NCI-H2171 treated with DMSO at 0.1 percent for 48 hours (cell line): Measurements from ENCODE around the gene AIP.

Source experiments
- DNase-seq: peaks from one replicate; lab custom pipeline; 2025; lab: John Stamatoyannopoulos, UW

The AIP gene

DNA sequence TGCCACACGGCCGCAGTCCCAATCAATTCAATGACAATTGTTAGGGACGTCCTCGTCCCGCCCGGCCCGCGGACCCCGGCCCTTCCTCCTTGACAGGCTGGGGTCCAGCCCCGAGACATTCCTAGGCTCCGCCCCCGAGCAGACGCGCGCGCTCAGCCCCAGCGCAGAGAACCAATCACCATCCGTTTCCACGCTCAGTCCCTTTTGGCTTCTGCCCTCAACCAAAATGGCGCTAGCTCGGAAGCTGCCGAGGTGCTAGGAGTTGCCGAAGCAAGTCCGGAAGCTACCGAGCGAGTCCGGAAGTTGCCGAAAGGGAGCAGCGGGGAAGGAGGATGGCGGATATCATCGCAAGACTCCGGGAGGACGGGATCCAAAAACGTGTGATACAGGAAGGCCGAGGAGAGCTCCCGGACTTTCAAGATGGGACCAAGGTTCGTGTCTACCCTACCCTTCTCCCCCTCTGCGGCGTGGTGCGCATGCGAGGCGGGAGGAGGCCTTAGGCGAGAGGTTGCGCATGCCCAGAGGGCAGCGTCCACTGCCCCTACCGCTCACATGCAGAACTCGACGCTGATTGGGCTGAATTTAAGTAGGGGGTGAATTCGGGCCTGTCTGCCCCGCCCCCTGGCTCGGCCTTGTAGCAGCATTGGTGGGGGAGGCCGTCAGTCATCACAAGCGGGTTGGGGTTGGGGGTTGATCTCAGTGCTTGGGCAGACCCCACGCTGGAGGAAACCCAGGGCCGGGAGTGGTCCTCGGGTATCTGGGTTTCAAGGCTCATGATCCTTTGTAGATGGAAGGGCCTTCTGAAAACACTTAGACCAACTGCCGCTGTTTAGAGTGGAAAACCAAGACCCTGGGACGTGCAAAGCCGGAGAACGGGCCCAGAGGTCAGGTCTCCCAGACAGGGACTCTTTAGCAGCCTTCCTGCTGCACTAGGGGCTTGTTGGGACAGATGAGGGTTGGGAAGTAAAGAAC is at the start of gene AIP:
Gene AIP, plus strand, starts transcription at position 200 of the 972 bp plus-strand sequence. Its CDS starts 133 bp downstream, at position 333.
- DNase-seq, result peak; percentile 99

DNA sequence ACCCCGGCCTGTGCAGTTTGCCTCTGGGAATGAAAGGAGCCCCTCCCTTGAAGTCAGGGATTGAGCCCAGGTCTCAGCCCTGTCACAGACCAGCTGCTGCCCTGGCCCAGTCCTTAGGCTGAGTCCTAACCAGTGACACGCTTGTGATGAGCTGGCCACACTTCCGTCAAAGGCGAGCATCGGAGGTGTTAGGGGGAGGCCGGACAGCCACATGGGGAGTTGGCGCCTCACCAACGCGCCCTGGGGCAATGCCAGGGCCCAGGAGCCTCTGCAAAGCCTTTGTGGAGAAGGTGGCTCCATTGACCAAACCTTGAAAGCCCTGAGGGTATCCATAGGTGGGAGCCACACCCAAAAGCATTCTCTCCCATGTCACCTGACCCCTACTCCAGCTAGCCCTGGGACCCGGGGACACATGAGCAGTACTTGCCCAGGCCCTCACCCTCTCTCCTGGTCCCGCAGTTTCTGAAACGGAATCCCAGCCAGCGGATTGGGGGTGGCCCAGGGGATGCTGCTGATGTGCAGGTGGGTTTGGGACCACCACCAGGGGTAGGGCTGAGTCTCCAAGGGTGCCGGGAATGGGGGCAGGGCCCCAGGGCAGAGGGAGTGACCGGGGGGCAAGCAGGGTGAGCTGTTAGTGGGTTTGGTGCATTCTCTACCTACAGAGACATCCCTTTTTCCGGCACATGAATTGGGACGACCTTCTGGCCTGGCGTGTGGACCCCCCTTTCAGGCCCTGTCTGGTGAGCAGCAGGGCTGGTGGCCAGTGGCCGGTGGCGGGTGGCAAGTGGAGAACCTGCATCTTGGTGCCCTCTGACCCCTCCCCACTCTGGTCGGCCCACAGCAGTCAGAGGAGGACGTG is 49.1 kb upstream of the AIP start:
- DNase-seq, result no peak

DNA sequence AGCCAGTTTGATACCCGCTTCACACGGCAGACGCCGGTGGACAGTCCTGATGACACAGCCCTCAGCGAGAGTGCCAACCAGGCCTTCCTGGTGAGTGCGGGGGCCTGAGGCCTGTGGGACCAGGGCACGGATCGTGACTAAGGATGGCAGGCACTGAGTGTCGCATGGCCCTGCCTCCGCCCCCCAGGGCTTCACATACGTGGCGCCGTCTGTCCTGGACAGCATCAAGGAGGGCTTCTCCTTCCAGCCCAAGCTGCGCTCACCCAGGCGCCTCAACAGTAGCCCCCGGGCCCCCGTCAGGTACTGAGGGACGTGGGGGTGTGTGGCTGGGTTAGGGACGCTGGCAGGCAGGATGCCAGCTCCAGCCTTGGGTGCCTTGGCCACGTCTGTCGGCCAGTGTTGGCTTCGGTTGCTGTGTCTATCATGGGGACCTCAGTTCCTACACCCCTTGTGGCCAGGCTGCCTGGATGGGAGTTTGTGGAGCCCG is 48.4 kb upstream of the AIP start:
- no peak for DNase-seq

- DNase-seq, result no peak
Observed at GRCh38 chr11:67435031-67435726, 47.6 kb upstream of the AIP start.

DNA sequence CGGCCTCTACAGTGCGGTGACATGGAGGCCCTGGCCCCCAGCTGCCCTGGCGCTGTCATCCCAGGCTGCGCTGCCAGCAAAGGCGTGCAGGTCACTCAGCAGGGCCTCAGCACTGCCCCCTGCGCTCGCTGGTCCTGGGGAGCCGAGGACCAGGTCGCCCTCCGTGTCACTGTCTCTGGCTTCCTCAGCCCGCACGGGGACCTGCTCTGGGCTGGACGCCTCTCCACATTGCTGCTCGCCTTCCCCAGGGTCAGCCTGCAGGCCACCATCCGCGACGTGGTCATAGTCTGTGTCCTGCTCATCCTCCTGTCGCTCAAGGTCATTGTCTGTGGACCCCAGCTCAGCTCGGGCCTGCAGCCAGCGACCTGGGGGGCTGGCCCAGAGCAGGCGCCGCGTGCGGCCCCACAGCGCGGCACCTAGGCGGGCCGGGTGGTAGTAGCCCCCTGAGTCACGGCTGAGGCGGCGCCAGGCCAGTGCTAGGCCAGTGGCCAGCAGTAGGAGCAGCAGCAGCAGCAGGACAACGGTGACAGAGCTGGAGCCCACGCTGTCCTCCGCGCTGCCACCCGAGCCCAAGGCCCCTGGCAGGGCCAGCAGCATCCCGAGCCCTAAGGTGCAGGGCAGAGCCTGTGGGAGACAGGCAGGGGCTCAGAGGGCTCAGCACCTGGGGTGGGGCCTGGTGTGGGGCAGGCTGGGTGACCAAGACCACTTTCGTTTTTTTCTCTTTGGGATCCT is 46.9 kb upstream of the AIP start:
- no peak for DNase-seq

GRCh38 chr11:67436459-67437081 is 46.3 kb upstream of the AIP start:
- no peak for DNase-seq

DNA sequence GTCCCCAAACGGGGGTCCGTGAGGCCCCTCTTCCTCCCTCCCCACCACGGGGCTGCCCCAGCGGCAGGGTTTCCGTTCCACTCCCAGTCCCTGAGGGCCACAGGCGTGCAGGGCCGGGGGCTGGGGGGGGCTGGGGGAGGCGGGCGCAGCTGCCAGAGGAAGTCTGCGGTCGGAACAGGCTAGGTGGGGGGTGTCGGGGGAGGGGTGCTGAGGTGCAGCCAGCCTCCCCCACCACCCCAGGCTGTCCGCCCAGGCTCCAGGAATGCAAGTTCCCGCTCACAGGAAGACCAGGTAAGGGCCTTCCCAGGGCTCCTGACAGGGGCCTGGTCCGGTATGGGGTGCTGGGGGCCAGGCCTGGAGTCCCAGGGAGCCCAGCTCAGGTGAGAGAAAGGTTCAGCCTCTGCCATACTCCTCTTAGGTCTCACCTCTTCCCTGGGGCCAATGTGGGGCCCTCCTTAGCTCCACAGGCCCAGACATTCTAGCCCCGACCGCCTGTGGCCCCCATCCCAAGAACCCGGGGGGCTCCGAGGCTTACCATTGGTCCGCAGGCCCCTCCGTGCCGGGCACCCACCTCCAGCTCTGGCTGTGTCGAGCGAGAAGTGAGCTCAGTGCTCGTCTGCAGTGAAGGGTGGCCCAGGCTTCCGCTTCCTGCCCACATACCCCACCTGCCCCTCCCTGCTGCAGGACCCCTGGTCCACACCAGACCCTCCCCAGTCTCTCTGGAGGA is 45.6 kb upstream of the AIP start, which contains the start of gene PTPRCAP:
Gene PTPRCAP, minus strand, starts transcription at position 601 of the 727 bp plus-strand sequence. Its CDS starts 63 bp downstream, at position 538.
- DNase-seq, result no peak

DNA sequence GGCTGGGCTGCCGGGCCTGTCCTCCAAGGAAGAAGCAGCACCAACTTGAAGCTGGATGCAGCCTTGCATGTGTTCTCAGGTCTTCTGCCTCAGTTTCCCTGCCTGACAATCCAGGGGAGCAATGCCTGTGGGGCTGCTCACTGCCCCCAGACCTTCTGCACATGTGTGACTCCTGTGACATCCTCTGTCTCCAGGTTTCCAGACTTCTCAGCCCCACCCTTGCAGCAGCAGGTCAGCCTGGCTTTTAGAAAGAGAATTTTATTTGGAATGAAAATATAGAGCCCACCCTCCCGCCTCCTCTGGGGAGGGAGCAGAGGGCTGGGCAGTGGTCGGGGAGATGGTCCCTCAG is 45.0 kb upstream of the AIP start:
- no peak for DNase-seq

DNA sequence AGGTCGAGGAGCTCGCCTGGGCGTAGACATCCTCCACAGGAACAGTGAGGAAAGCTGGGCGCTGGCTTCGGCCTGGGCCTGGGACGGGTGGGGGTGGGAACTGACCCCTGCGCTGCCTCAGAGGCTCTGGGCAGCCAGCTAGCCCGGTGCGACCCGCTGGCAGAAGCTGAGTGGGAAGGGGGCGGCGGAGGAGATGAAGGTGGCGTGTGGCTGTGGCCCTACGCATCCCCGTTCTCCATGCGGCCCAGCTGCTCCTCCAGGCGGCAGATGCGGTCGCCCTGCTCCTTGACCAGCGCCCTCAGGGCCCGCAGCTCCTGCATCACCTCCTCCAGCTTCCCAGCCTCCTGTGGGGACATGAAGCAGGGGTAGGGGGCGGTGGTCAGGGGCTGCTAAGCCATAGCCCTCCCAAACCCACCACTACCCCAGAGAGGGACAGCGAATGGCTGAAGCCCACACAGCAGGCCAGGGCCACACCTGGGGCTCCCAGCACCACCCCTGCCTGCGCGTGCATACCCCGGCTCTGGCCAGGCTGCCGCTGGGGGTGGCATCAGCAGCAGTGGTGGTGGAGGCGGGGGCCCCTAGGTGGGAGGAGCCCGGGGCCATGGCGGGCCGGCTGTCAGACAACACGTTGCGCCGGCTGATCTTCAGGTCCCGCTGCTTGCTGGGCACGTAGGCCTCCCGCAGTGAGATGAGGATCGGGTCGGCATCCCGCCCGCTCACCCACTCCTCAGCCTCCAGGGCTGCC is 44.5 kb upstream of the AIP start:
- DNase-seq, result no peak

DNA sequence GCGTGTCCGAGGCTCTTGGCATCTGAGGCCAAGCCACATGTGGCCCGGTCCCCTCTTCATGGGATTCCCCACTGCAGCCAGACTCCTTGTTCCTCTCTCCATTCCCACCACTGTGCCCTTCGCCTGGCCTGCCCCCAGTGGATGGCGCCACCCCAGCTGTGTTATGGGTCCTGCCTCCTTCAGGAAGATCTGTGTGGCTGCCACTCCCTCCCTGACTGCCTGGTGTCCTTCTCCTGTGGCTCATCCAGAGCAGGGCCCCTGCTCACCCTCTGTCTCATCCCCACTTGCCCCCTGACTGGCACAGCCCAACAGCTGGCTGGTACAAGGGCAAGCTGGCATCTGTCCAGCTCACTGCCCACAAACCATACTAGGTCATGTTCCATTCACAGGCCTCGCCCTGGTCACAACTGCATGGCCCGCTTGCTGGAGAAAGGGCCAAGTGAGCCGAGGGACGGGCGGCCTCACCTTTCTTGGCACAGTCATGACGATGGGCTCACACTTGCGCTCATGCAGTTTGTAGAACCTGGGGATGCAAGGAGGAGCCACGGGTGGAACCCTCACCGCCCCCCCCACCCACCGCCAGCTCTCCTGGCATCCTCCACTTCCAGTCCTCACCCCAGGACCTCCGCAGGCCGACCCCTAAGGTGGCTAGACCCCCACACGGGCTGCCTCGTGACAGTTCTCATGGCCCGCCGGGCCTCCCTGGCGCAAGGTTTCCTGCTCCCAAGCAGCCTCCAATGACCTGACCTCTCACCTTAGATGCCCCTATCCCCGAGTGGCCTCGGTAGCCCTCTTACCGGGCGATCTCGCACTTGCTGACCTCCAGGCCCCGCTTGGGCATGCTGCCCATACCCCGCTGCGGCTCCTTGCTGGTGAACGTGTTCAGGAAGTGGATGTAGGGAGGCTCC is 43.3 kb upstream of the AIP start:
- DNase-seq, result no peak

- no peak for DNase-seq
Observed at GRCh38 chr11:67440229-67441097, 42.4 kb upstream of the AIP start.

DNA sequence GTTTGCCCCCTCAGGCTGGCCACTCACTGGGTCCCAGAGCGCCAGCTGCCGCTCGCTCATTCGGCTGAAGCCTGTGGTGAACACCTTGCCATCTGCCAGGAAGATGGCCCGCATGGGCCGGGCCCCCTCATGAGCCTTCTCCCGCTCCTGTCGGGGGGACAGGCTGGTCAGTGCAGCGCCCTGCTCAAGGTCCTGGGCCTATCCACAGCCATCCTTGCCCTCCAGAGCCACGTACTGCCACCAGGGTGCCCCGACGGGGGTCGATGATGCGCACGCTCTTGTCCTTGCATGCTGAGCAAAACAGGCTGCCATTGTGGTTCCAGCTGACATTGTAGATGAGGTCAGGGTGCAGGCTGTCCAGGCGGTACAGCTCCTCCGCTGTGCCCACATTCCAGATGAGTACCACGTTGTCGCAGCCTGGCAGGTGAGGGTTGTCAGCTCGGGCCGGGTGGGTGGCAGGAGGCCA is 41.7 kb upstream of the AIP start:
- no peak for DNase-seq

DNA sequence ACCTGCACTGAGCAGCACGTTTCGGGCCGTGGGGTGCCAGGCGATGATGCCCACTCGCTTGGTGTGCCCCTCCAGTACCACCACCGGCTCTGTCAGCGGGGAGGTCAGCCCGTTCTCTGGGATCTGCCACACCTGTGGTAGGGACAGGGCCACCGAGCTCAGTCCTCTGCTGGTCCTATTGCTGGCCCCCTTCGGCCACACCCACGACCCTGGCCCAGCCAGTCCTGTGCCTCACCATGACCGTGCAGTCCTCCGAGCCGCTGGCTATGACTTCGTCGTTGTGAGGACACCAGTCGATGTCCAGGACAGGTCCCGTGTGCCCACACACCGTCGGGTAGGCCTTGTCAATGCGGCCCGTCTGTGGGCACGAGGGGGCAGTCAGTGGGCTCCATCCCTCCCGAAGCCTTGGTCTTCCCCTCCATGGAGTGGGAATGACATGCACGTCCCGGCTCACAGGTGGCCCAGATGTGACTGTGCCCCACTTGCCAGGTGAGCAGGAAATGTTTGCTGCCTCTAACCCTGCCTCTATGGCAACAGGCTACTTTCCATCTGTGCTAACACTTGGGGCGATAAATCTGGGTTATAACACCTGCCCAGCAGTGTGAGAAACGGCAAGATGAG is 41.0 kb upstream of the AIP start:
- no peak for DNase-seq

GRCh38 chr11:67442504-67443404 is 40.1 kb upstream of the AIP start:
- no peak for DNase-seq

GRCh38 chr11:67445515-67445914 is 37.3 kb upstream of the AIP start:
- DNase-seq, result no peak

GRCh38 chr11:67448220-67448609 is 34.6 kb upstream of the AIP start:
- no peak for DNase-seq
